GM06990 (cell line): ENCODE data around the gene MEF2A.

Source experiments
- DNase-seq: peaks from one replicate; pipeline ENCODE4 v3.0.0-alpha.2; 2011; ENCODE audit not compliant: insufficient read length; ENCODE audit errors: extremely low read depth
- H3K27me3 ChIP-seq: replicated peaks from 2 replicates; pipeline ENCODE4 v1.6.0; 2011; ENCODE audit warnings: low read length; ENCODE audit not compliant: control insufficient read depth, insufficient read depth
- H3K36me3 ChIP-seq: 2 replicates; pipeline ENCODE4 v1.5.1; 2011; ENCODE audit warnings: low read length; ENCODE audit not compliant: control insufficient read depth, insufficient read depth
- H3K4me3 ChIP-seq: replicated peaks from 2 replicates; pipeline ENCODE4 v1.5.1; 2011; ENCODE audit warnings: low read depth, mild to moderate bottlenecking, control low read depth, low read length
- TF ChIP-seq, protein P1 (sequence below): IDR thresholded peaks from 2 replicates; pipeline ENCODE4 v1.5.1; 2011; ENCODE audit warnings: low read length, control low read depth, mild to moderate bottlenecking, inconsistent platforms; ENCODE audit not compliant: insufficient read depth, poor library complexity, severe bottlenecking

MEF2A gene

DNA sequence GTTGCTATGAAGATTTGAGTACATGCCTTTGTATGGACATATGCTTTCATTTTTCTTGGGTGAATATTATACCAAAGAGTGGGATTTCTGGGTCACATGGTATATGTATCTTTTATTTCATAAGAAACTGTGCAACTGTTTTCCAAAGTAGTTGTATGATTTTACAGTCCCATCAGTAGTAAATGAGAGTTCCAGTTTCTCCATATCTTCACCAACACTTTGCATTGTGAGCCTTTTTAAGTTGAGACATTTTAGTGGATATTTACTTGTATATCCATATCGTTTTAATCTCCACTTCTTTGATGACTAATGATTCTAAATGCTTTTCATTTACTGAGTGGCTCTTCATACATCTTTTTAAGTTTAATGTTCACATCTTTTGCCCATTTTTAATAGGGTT lies 20.3 kb downstream of the MEF2A start:
- Histone ChIP-seq H3K4me3 (no peak overlapping the region), H3K36me3 (no peaks in the 10 kb centered on the region), H3K27me3 (no peaks in the 10 kb centered on the region)
- DNase-seq = no peak
- TF ChIP-seq, protein P1, sequence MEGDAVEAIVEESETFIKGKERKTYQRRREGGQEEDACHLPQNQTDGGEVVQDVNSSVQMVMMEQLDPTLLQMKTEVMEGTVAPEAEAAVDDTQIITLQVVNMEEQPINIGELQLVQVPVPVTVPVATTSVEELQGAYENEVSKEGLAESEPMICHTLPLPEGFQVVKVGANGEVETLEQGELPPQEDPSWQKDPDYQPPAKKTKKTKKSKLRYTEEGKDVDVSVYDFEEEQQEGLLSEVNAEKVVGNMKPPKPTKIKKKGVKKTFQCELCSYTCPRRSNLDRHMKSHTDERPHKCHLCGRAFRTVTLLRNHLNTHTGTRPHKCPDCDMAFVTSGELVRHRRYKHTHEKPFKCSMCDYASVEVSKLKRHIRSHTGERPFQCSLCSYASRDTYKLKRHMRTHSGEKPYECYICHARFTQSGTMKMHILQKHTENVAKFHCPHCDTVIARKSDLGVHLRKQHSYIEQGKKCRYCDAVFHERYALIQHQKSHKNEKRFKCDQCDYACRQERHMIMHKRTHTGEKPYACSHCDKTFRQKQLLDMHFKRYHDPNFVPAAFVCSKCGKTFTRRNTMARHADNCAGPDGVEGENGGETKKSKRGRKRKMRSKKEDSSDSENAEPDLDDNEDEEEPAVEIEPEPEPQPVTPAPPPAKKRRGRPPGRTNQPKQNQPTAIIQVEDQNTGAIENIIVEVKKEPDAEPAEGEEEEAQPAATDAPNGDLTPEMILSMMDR = no peak

DNA sequence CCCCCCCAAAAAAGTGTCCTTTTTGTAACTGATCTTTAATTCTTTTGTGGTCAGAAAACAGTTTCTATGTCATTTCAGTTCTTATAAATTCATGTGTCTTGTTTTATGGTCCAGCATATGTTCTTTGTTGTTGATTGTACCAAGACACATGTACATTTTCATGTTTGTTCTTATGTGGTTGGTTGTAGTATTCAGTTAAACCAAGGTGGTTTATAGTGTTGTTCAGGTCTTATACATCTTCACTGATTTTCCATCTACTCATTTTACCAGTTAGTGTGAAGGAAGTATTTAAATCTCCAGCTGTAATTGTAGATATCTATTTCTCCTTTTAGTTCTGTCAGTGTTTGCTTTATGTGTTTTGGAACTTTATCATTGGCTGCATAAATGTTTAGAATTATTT lies 24.0 kb downstream of the MEF2A start:
- H3K27me3 ChIP-seq = no peaks in the 10 kb centered on the region
- TF ChIP-seq, protein P1 = no peak
- peaks cover 2% of the 10 kb centered on the region; the same call in 1 of the 2 replicates for H3K36me3 ChIP-seq
- H3K4me3 ChIP-seq = no peak overlapping the region
- DNase-seq = no peak

DNA sequence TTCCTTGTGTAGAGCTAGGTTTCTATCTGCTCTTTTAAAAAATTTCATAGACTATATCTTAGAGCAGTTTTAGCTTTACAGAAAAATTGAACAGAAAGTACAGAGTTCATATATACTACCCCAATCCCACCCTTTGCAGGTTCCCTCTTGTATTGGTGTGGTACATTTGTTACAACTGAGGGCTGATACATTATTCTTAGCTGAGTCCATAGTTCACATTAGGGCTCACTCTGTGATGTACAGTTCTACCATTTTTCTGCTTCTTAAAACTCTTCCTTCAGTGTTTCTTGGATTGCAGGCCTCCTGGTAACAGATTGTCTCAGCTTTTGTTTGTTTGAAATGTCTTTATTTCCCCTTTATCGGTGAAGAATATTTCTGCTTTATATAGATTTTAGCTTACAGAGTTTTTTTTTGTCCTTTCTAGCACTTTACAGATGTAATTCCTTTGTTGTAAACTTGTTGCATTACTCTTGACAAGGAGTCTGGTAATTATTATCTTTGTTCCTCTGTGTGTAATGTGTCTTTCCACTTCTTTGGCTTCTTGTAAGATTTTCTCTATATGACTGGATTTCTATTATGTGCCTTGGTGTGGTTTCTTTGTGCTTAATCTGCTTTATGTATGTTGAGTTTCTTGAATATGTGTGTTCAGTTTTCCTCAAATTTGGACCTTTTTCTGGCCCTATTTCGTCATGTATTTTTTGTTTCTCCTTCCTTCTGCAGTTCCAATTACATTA lies 25.3 kb downstream of the MEF2A start:
- no peaks in the 10 kb centered on the region for H3K27me3 ChIP-seq
- H3K36me3 ChIP-seq = peaks cover 2% of the 10 kb centered on the region; the same call in 1 of the 2 replicates
- no peak overlapping the region for H3K4me3 ChIP-seq
- TF ChIP-seq, protein P1 = no peak
- no peak for DNase-seq

DNA sequence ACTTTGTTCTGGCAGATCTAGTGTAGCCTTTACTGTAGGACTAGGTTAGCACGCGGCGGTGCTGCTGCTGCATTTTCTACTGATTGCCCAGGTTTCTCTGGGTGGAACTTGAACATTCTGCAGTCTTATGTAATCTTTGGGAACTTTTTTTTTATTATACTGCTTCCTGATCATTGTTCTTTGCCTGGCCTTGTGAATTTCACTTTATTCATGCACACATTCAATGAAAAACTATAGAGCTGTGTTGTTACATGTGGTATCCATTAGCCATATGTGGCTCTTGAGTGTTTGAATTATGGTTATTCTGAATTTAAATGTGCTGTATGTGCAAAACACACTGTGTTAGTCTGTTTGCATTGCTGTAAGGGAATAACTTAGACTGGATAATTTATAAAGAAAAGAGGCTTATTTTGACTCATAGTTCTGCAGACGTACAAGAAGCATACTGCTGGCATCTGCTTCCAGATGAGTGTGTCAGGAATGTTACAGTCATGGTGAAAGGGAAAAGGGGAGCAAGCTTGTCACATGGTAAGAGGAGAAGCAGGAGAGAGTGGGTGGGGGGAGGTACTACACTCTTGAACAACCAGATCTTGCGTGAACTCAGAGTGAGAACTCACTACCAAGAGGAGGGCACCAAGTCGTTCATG lies 26.5 kb downstream of the MEF2A start:
- H3K27me3 ChIP-seq = no peaks in the 10 kb centered on the region
- DNase-seq = no peak
- TF ChIP-seq, protein P1 = no peak
- H3K36me3 ChIP-seq = peaks cover 2% of the 10 kb centered on the region; the same call in 1 of the 2 replicates
- no peak overlapping the region for H3K4me3 ChIP-seq

DNA sequence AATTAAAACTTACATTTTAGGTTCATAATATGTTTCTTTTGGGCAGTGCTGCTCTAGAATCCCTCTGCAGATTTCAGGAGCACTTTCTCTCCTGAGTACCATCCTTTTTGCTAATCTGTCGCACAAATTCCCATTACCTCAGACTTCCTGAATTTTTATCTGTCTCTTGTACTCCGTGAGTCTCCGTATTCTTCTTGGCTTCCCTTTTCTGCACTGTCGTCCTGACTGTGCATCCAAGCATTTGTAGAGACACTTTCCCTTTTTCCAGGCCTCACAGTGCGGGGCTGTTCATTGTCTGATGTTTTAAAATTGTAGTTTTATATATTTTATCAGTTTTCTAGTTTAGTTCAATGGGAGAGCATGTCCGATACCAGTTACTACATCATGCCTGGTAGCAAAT lies 27.3 kb downstream of the MEF2A start:
- Histone ChIP-seq H3K27me3 (no peaks in the 10 kb centered on the region), H3K4me3 (no peak overlapping the region), H3K36me3 (peaks cover 2% of the 10 kb centered on the region; the same call in 1 of the 2 replicates)
- no peak for DNase-seq
- TF ChIP-seq, protein P1 = no peak

DNA sequence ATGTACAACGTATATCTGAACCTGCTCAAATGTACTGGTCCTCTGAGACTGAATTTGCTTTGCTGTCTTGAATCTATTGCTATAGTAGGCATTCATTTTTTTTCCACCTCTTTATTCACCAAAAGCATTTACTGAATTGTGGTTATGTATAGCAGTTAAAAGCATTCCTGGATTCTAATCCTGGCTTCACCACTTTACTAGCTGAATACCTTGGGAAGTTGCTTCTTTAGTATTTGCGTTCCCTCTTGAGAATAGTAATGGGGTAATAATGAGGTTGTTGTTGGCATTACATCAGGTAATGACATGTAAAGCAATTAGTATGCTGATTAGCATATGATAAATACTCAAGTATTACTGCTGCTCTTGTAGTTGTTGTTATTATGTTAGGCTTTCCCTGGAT lies 29.1 kb downstream of the MEF2A start:
- TF ChIP-seq, protein P1 = no peak
- H3K36me3 ChIP-seq = peaks cover 2% of the 10 kb centered on the region; the same call in 1 of the 2 replicates

More for the DNA sequence above, 29.1 kb downstream of the MEF2A start:
- Histone ChIP-seq H3K4me3 (no peak overlapping the region), H3K27me3 (no peaks in the 10 kb centered on the region)
- DNase-seq = no peak
